GM21619 (cell line): Measurements from ENCODE around the gene KRTAP3-3.
"Not testable (repeated sequence)": the region's sequence is repeated elsewhere in the genome, so short reads cannot be mapped to it uniquely, and the experiment has no call there.

Source experiments
- ATAC-seq: cut with Tn5 transposase; IDR thresholded peaks from one replicate; pipeline ENCODE4 v1.9.1; 2021; ENCODE audit not compliant: unreplicated experiment

KRTAP3-3 gene

DNA sequence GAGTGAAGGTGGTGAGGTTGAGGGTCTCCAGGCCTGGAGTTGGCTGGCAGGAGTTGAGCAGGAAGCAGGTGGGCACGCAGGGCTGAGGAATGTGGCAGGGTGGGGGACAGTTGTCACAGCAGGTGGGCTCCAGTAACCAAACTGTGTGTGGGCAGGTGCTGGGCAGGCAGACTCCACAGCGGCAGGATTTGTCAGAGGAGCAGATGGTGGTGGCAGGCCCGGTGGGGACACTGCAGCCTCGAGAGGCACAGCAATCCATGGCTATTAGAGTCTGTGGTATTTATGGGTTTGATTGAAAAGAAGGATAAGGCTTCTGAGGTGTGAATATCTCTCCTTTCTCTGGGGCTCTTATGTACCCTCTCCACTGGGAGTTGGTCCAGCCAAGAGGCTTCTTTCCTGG is at the start of gene KRTAP3-3:
Gene KRTAP3-3 (minus strand): TSS at position 326 of the 400 bp plus-strand sequence. CDS start 67 bp downstream, at position 259.
- no peak for ATAC-seq

DNA sequence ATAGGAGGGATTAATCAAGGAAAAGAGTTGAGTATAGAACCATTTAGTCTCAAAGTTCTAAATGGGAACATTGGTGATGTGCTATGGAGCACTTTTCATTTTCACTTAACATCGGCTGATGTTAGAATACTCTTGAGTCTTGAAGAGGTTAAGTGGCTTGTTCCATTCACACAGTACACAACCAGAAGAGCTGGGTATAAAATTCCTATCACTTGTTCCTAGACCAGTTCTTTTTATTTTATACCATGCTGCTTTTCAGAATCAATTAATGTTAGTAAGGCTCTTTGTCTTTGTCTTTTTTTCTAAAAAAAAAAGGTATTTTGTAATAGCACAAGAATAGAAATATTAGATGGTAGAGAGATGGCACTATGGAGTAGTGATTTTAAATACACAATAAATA is 49.0 kb upstream of the KRTAP3-3 start:
- ATAC-seq, result no peak

DNA sequence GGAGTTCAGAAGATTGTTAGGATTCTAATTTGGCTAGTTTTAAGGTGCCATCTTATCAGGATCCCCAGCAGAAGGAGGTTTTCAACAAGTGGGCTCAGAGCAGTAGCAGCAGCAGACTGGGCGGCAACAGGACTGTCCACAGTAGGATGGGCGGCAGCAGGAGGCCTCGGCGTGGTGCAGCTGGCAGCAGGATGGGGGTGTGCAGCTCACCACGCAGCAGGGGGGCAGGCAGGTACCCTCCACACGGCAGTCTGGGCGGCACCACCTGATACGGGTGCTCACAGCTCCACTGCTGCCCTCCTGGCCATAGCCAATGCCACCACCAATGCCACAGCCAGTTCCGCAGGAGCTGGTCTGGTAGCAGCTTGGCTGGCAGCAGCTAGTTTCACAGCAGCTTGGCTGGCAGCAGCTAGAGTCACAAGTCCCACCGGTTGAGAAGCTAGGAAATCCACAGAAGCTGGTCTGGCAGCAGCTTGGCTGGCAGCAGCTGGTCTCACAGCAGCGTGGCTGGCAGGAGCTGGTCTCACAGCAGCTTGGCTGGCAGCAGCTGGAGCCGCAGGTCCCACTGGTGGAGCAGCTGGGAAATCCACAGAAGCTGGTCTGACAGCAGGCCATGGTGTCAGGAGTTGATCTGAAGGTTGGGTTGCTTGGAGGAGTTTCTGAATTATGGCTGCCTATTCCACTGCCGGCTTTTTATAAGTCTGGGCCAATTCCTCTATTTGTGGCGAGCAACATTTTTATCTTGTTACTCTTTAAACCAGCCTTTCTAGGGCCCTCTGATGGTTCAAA is 47.0 kb upstream of the KRTAP3-3 start, which contains the start of gene KRTAP1-1:
Gene KRTAP1-1 (minus strand): TSS at position 668 of the 789 bp plus-strand sequence. CDS start 53 bp downstream, at position 615.
- not testable (repeated sequence) for ATAC-seq

DNA sequence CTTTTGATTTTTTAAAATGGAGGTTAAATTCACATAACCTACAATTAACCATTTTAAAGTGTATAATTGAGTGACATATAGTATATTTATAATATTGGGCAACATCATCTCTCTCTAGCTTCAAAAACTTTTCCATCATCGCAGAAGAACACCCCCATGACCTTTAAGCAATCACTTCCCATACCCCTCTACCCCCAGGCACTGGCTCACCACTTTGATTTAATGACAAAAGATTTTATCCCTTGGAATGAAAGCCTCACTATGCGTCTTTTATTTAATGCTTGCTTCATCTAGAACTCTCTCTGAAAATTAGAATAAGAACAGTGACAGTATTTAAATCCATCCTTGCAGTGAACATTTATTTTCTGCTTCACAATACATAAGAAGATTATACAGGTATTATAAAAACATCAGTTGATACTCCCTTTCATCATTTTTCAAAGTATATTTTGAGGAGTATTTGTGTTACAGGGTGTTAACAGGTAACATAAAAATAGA is 43.9 kb upstream of the KRTAP3-3 start:
- ATAC-seq, result no peak

DNA sequence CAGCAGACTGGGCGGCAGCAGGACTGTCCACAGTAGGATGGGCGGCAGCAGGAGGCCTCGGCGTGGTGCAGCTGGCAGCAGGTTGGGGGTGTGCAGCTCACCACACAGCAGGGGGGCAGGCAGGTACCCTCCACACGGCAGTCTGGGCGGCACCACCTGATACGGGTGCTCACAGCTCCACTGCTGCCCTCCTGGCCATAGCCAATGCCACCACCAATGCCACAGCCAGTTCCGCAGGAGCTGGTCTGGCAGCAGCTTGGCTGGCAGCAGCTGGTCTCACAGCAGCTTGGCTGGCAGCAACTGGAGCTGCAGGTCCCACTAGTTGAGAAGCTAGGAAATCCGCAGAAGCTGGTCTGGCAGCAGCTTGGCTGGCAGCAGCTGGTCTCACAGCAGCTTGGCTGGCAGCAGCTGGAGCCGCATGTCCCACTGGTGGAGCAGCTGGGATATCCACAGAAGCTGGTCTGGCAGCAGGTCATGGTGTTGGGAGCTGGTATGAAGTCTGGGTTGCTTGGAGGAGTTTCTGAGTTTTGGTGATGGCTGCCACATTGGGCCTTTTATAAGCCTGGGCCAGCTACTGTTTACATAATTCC is 40.5 kb upstream of the KRTAP3-3 start, which contains the start of gene KRTAP1-3:
Gene KRTAP1-3 (minus strand): TSS at position 529 of the 590 bp plus-strand sequence. CDS start 53 bp downstream, at position 476.
- ATAC-seq, result not testable (repeated sequence)

DNA sequence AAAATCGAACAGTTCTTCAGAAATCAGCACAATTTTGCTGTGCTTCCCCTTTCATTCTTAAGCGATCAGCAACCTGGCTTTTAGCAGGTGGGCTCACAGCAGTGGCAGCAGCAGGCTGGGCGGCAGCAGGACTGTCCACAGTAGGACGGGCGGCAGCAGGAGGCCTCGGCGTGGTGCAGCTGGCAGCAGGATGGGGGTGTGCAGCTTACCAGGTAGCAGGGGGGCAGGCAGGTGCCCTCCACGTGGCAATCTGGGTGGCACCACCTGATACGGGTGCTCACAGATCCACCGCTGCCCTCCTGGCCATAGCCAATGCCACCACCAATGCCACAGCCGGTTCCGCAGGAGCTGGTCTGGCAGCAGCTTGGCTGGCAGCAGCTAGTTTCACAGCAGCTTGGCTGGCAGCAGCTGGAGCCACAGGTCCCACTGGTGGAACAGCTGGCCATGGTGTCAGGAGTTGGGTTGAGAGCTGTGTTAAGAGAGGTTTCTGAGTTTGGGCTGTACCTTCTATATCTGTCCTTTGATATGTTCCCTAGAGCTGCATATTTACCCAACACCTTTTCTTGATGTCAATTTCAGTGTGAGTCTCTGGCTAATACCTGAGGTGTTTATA is 35.8 kb upstream of the KRTAP3-3 start, which contains the start of gene KRTAP1-4:
Gene KRTAP1-4 (minus strand): TSS at position 563 of the 613 bp plus-strand sequence. CDS start 117 bp downstream, at position 446.
- no peak for ATAC-seq

DNA sequence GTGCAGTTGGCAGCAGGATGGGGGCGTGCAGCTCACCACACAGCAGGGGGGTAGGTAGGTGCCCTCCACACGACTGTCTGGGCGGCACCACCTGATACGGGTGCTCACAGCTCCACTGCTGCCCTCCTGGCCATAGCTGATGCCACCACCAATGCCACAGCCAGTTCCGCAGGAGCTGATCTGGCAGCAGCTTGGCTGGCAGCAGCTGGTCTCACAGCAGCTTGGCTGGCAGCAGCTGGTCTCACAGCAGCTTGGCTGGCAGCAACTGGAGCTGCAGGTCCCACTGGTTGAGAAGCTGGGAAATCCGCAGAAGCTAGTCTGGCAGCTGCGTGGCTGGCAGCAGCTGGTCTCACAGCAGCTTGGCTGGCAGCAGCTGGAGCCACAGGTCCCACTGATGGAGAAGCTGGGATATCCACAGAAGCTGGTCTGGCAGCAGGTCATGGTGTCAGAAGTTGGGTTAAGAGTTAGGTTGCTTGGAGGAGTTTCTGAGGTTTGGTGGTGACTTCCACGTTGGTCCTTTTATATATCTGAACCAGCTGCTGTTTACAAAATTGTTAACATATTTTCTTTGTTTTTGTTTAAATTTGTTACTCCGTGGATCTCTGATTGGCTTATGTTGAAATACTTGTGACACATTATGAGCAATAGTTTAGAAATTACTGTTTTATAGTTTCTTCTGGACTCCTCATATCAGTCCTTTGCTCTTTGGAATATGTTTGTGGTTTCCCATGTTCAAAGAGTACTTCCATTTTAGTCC is 32.9 kb upstream of the KRTAP3-3 start, which contains the start of gene KRTAP1-5:
Gene KRTAP1-5 (minus strand): TSS at position 494 of the 757 bp plus-strand sequence. CDS start 53 bp downstream, at position 441.
- ATAC-seq, result no peak

DNA sequence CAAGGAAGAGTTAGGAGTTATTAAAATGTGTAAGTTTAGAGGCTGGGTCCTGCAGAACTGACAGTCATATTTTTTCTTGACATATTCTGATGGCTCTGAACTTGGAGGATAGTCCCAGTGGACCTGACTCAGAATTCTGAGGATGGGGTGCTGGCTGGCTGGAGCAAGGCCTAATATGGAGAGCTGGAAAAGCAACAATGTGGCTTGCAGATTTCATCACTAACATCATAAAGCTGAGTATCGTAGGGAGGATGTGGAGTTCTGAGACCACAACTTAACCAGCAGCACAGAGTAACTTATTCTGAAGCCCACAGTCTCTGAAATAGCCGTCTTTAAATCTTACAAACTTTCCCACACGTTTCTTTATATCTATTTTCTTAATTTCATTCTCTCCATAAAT is 30.7 kb upstream of the KRTAP3-3 start:
- ATAC-seq, result no peak

DNA sequence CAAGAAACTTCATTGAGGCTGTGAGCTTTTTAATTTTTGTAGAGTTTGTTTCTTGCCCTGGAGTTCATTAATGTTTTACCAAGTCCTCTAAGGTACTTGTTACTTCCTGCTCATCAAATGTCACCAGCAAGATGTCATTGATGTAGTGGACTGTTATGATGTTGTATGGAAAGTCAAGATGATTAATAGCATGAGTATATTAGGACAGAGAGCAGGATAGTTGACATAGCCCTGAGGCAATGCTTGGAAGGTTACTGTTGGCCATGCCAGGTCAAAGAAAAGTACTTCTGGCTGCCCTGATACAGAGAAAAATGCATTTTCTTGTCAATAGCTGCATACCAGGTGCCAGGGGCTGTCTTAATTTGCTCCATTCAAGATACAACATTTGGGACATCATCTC is 26.4 kb upstream of the KRTAP3-3 start:
- ATAC-seq, result no peak

DNA sequence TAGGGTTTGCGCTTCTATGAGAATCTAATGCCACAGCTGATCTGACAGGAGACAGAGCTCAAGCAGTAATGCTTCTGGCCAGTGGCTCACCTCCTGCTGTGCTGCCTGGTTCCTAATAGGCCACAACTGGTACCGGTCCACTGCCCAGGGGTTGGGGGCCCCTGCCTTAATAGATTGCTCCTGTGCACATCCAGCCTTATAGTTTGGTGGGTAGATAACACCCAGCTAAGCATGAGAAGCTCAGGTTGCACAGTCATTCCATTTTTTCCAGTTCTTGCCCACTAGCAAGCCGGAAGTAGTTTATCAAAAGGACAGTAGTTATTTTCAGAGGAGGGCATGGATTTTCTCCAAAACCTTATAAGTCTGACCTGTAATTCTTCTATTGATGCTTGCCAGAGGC is 25.5 kb upstream of the KRTAP3-3 start:
- ATAC-seq, result no peak

DNA sequence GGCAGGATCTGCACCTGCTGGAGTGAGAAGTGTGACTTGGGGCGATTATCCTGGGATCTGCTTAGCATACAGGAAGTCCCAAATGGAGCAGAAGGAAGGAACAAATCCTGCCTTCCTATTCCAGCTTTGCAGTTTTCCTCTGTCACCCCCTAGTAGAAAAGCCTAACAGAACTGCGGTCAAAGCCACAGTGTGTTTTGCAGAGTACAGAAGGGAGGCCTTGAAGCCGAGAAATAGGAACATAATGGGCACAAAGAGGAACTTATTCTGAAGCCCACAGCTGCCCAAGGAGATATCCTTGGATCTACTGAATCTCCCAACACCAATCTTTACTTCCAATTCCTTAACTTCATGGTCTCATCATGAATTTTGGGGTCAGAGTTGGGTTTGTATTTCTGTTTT is 24.6 kb upstream of the KRTAP3-3 start:
- no peak for ATAC-seq

DNA sequence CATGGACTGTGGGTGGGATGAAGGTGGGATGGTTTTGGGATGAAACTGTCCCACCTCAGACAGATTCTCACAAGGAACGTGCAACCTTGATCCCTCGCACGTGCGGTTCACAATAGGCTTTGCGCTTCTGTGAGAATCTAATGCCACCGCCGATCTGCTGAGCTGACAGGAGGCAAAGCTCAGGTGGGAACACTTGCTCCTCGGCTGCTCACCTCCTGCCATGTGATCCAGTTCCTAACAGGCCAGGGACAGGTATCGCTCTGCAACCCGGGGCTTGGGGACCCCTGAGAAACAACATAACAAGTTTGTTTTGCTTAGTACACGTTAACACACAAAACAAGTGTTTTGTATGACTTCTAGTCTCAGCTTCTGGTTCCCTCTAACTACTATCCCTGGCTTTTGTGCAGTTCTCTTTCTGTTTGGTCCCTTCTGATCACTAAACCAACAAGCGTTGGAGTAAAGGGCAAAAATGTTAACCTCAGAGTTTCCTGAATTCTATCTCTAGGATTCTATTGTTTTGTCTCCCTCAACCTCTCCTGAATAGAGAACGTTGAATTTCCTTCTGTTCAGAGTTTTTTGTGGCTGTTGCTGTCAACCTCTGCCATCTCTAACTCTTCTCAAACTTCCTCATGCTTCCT is 22.7 kb upstream of the KRTAP3-3 start:
- no peak for ATAC-seq

DNA sequence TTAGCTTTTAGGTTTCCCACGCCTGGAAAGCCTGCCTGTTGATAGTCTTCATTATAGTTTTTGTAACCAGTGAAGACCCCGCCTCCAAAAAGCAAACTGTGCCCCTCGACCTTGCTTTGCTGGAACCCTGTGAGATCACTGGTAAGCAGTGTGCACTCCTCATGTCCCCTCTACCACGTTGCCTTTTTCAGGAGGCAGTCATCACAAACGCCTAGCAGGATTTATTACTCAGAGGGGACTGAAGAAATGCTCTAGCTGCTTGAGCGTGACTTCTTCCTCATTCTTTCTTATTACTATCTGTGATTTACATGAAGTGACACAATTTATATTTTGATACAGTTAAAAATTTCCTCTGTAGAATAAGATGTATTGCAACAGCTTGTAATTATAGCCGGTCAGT is 21.5 kb upstream of the KRTAP3-3 start:
- ATAC-seq, result no peak

DNA sequence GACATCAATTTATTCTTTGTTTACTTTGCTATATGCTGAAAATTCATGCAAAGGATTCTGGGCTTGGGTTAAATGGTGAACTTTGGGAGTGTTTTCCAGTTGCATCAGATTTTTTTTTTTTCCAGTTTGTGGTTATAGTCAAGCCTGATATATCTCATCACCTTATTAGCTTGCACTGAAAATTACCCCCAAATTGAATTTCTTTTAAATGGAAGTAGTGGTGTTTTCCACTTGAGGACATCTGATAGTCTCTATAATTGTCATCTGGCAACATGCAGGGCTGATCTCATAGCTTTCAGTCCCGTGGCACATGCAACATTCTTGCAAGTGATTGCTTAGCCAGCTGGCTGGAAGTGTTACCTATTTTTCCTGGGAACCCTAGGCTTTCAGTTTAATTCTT is 19.6 kb upstream of the KRTAP3-3 start:
- ATAC-seq, result no peak

DNA sequence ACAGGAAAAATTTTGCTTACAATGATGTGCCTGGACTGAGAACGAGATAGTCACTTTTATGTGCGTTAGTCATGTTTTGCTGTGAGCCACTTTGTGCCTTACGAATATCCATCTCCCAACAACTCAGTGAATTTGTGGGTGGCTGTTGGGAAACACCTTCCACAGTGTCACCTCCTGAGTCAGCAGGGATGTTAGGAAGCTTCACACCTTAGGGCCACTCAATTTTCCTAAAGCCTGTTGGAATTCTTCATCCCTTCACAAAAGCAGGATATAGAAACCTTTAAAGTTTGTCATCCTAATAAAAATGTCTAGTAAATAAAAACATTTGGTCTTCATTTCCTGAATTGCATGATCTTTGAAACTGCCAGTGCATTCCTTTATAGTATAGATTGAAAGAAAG is 19.2 kb upstream of the KRTAP3-3 start:
- no peak for ATAC-seq

DNA sequence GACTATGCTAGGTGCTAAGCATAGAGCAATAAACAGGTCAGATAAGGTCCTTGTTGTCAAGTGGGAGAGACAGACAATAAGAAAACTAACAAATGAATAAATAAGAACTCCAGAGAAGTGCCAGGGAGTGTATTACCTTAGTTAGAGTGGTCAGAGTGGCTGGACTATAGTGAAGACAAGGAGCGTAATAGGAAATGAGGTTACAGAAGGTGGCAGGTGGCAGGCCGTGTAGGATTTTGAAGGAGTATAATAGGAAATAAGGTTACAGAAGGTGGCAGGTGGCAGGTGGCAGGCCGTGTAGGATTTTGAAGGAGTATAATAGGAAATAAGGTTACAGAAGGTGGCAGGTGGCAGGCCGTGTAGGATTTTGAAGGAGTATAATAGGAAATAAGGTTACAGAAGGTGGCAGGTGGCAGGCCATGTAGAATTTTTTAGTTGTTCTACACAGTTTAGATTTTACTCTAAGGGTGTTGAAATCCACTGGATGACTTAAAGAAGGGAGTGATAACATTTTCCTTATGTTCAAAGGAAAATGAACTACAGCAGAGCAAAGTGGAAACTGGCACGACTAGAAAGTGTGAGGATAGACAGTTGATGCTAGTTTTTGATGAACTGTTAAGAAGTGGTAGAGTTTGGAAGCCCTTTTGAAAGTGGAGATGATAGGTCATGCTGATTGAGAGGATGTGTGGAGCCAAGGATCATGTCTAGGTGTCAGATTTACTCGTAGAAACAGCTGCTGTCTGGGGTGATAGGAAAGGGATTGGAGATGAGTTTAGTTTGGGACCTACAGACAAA is 18.6 kb upstream of the KRTAP3-3 start:
- no peak for ATAC-seq

DNA sequence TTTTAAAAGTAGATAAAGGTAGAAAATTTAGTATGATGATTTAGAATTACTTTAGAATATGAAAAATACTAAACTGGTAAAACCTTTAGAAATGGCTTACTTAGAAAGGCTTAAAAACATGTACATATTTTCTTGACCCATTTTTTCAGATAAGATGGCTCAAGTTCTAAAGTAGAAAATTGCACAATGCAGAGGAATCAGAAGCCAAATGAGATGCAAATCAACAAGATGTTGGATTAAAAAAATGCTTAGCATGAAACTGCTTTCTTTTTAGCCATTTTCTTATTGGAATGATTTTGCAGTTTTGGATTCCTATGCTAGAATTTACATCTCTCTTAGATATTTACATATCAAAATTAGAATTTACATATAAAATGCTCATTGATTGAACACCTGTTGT is 16.5 kb upstream of the KRTAP3-3 start:
- no peak for ATAC-seq

DNA sequence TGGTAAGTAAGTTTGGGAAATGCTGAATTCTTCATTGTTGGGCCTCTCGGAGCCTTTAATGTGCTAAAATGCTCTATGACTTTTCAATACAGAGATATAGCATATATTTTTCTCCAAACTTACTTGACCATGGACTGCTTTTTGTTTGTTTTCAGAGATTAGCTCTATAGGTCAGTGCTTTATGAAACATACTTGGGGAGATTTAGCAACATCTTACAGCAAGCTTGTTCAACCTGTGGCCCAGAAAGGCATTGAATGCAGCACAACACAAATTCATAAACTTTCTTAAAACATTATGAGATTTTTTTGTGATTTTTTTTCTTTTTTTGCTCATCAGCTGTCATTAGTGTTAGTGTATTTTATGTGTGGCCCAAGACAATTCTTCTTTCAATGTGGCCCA is 16.0 kb upstream of the KRTAP3-3 start:
- no peak for ATAC-seq

DNA sequence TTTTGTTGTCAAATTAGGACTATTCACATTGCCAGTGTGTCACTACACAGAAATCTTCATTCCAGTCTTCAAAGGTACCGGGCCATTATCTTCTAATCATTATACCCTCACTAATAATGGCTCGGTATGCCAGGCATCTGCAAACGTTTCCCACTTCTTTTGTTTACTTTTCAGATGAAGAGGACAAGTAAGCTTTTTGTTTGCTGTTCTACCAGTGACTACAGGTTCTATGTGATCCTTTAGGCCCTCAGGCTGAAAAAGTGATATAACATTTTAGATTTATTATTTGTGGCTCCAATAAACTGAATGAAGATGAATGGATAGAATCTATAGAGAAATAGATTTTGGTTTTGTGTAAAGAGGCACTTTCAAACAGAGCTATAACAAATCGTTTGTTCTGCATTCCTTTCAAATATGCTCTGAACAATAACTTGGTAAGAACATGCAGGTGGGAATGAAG is 15.4 kb upstream of the KRTAP3-3 start:
- no peak for ATAC-seq
